ENCODE measurements around the gene CAPS.
"Not testable (repeated sequence)": the region's sequence is repeated elsewhere in the genome, so short reads cannot be mapped to it uniquely, and the experiment has no call there.

CAPS gene

DNA sequence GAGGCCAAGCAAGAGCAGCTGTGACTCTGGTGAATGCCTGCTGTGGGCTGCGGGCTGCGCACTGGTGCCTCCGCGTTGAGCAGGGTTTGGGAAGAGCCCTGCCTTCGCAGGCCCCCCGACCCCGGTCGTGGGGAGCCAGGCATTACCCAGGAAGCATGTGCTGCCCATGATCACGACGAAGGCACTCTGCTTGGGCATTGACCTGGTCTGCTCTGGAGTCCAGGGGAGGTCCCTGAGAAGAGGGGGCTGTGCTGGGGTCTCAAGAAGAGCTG lies 44.7 kb downstream of the CAPS start:
- DNase-seq = no peak

DNA sequence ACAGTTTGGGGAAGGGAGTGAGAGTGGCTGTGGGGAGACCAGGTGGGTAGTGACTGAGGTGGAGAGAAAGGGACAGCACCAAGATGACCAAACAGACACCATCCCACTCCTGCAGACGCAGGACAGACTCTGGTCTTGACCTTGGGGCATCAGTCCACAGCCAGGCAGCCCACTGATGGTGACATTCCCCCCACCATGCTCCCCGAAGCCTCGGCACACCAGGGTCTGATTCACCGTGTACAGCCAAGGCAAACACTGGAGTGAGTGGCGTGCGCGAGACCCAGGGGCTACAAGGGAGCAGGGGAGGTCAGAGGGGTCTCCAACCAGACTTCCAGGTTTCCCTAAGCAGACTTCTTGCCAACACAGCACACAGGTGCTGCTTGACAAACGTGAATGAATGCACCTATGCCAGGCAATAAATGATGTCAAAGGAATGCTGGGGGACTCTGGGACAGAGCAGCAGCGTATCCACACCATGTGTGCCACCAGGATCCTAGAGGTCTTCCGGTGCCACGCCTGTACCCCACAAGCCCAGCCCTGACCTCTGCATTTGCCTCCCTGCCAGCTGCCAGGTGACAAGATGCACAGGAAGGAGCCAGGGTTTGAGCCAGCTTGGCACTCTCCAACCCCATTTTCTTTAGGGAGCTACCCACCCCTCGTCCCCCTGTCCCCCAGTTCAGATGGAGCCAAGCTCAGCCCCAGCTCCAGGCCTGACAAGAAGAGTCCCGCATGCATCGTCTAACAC lies 45.4 kb downstream of the CAPS start:
- no peak for DNase-seq

DNA sequence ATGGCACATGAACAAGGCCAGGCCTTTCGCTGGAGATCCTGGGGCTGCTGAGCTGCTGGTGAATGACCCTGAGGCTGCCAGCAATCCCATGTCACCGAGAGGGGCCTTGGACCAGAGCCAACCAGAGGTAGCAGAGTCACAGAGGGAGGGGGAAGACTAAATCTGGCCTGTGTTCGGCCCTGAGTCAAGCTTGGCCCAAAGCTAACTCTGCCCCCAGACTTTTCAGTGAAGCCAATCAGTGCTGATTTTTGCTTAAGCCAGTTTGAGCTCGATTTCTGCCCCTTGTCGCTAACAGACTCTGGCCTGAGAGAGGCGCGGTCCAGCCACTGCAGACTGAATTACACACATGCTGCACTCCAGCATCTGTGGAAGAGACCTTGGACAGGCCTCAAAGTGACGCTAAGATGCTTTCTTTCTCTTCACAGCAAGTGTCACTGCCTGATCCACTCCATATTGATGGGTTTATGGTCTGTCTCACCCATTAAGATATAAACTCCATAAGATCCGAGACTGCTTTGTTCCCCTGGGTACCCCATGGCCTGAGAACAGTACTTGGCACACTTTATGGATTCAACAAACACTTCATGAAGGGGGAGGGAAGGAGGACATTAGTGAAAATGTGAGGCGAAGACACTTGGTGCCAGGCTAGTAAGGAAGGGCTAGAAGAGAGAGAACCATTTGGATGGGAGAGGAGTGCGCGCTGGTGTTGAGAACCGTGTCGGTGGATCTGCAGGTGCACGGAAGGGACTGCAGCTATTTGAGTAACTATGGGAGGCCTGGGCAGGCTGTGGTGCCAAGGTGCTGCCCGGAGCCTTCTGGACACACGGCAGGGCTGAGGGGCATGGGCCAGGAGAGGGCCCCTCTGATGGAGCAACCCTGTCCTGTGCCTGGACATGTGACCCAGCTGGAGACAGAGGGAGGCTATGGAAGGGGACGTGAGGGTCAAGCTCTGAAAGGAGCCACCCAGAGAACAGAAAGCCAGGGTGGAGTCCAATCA lies 46.2 kb downstream of the CAPS start:
- no peak for DNase-seq

DNA sequence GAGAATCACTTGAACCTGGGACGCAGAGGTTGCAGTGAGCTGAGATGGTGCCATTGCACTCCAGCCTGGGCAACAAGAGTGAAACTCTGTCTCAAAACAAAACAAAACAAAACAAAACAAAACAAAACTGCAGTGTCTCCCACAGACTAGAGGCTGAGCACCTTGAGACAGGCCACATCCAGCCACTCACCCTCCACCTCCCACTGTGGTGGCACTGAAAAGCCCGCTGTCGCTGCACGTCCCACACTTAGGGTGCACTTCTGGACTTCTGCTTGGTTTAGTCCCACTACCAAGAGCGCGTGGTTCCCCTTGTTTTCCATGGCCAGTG lies 47.6 kb downstream of the CAPS start:
- not testable (repeated sequence) for DNase-seq

DNA sequence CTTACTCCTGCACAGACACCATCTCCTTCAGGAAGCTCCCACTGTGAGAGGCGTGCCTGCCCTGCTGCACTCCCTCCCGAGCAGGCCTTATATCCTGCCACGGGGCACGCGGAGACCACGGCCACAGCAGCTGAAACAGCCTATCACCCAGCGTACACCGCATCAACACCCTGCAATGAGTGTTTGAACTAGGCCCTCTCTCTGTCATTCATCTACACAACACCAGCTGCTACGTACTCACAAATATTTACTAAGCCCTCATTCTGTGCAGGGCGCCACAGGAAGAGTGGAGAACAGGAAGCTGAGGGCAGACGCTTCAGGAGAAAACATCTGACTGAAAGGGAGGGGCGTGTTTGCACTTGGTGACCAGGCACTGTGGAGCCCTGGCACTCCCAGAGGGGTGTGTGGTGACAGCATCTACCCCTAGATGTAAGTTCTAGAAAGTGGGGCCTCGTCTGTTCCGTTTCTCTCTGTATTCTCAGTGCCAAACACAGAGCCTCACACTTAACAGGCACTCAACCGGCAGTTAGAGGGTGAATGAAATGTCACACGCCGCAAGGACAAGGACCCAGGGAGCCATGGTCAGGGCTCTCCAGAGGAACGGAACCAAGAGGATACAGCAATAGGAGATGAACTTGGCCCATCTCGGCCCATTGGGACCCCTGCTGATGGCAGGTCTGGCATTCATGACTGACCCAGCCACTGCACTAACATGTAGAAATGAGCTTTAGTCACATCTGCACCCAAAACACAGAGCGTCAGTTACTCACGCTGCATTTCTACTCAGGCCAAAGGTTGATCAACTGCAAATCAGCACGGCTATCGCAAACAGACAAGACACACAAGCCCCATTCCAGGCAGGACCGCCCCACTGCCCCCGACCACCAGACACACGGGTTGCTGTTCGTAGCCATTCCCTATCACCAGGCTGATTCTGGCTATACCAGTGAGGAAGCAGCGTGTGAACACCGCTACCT lies 48.2 kb downstream of the CAPS start:
- DNase-seq = peak in 1 of 2 experiments; percentile 10

DNA sequence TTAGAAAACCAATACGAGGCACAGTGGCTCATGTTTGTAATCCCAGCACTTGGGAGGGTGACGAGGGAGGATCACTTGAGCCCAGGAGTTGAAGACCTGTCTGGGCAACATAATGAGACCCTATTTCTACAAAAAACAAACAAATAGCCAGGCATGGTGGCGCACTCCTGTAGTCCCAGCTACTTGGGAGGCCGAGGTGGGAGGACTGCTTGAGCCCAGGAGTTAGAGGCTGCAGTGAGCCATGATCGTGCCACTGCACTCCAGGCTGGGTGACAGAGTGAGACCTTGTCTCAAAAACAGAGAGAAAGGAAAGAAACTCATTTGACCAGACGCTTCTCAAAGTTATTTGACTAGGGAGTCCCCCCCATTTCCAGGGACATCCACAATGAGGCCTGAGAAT lies 49.2 kb downstream of the CAPS start:
- not testable (repeated sequence) for DNase-seq

DNA sequence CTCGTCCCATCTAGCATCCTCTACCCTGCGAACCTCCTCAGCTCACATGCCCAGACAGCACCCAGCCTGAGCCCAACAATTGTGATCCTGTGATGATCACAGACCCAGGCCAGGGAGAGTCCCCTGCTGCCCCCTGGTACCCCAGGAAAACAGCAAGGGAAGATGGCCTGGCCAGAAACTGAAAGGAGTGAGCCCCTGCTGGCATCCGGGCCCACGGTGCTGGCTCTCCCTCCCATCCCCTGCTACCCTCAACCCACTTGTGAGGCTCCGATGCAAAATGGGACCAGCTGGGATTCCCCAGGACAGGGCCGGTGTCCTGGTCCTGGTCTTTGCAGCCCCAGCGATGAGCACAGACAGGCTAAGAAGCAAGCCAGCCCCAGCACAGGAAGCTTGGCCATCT lies 49.8 kb downstream of the CAPS start:
- no peak for DNase-seq

DNA sequence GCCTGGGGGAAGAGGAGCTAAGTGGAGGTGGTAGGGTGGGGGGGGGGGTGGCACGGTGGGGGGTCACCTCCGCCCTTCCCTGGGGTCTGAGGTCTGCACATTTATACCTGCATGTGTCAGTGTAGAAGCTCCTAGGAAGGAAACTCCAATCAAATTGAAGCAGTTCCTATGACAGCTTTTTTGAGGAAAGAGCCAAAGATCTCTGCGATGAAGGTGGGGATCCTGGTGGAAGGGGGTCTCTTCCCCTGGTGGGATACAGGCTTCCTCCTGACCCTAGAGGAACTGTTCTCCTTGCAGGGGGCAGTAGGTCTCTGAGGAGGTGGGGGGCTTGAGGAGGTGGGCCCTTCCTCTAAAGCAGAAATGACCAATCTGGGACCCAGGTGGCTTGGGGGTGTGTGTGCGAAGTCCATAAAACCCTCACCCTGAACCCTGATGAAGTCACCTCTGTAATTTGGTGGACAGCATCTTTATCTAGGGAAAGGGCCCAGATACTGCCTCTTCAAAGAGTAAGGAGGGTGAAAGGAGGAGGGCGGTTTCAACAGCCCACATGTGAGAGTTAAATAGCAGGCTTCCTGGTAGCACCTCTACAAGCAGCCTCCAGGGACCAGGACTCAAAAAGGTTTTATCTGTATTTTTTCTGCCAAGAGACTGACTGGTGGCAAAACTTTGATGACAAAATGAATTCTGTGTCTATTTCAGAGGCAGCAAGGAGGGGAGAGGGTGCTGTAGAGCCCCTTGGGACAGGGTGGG lies 50.9 kb downstream of the CAPS start:
- no peak for DNase-seq
